T-helper 1 cell treated with Interleukin-12 subunit alpha and Interleukin-12 subunit beta and Interleukin-4 antibody, amounts not matched to agents 30 ng/mL and 1 ng/mL, for 36 hours (primary cell): ENCODE data around the gene CEACAM6. TPM values are rescaled to one million over a fixed set of nuclear protein-coding genes. Genes with fewer than 3 reads are reported as not detected.
"Not testable (repeated sequence)": the region's sequence is repeated elsewhere in the genome, so short reads cannot be mapped to it uniquely, and the experiment has no call there.

ENCODE experiments used
- intact Hi-C: fragments of 100-400 bp; cut with micrococcal nuclease; formaldehyde crosslinking; loops from one replicate; pipeline ENCODE4 v1.15.1; 2024
- total RNA-seq: library from RNA; stranded (reverse); gene quantifications from 2 replicates; pipeline ENCODE4 v1.2.3, GENCODE V29; 2022

CEACAM6 gene
- total RNA-seq, 1 donor from 2014 or later, result not detected

- intact Hi-C loops, result loop anchor here (1.0 to 5.0 kb wide), 2 partner anchors 40 to 104 kb away; no protein-coding TSS in a partner anchor
Observed at GRCh38 chr19:41746593-41747227, 8.6 kb upstream of the CEACAM6 start.

GRCh38 chr19:41748012-41748411 is 7.3 kb upstream of the CEACAM6 start:
- intact Hi-C loops, result loop anchor here (5.0 kb wide), 1 partner anchor 106 kb away; no protein-coding TSS in a partner anchor

- intact Hi-C loops, result not testable (repeated sequence)
Observed at GRCh38 chr19:41750248-41751134, 4.8 kb upstream of the CEACAM6 start.

- intact Hi-C loops, result loop anchor here (1.0 kb wide), 2 partner anchors 32 to 68 kb away; no protein-coding TSS in a partner anchor
Observed at GRCh38 chr19:41753159-41753558, 2.2 kb upstream of the CEACAM6 start.

- intact Hi-C loops, result loop anchor here (1.0 kb wide), 2 partner anchors 31 to 67 kb away; no protein-coding TSS in a partner anchor
Observed at GRCh38 chr19:41753936-41754529, 1.3 kb upstream of the CEACAM6 start.

GRCh38 chr19:41758846-41759245 is 3.5 kb downstream of the CEACAM6 start:
- intact Hi-C loops, result no loop called here

- intact Hi-C loops, result no loop called here
Observed at GRCh38 chr19:41767115-41767514, 11.8 kb downstream of the CEACAM6 start.

GRCh38 chr19:41768105-41768504 is 12.8 kb downstream of the CEACAM6 start:
- intact Hi-C loops, result not testable (repeated sequence)

- intact Hi-C loops, result no loop called here
Observed at GRCh38 chr19:41769608-41770007, 14.3 kb downstream of the CEACAM6 start.

- intact Hi-C loops, result no loop called here
Observed at GRCh38 chr19:41771410-41771809, 16.1 kb downstream of the CEACAM6 start.

GRCh38 chr19:41774515-41774980 is 19.2 kb downstream of the CEACAM6 start:
- intact Hi-C loops, result loop anchor here (1.0 kb wide), 1 partner anchor 11 kb away; no protein-coding TSS in a partner anchor

GRCh38 chr19:41776700-41777099 is 21.4 kb downstream of the CEACAM6 start:
- intact Hi-C loops, result no loop called here

- intact Hi-C loops, result no loop called here
Observed at GRCh38 chr19:41783612-41784011, 28.3 kb downstream of the CEACAM6 start.

- intact Hi-C loops, result no loop called here
Observed at GRCh38 chr19:41784312-41784711, 29.0 kb downstream of the CEACAM6 start.

GRCh38 chr19:41784743-41785142 is 29.4 kb downstream of the CEACAM6 start:
- intact Hi-C loops, result loop anchor here (1.0 to 5.0 kb wide), 5 partner anchors 10 to 142 kb away; no protein-coding TSS in a partner anchor

- intact Hi-C loops, result loop anchor here (1.0 to 5.0 kb wide), 5 partner anchors 10 to 143 kb away; no protein-coding TSS in a partner anchor
Observed at GRCh38 chr19:41785653-41786052, 30.3 kb downstream of the CEACAM6 start.

GRCh38 chr19:41787055-41787454 is 31.7 kb downstream of the CEACAM6 start:
- intact Hi-C loops, result loop anchor here (5.0 kb wide), 1 partner anchor 145 kb away; no protein-coding TSS in a partner anchor

- intact Hi-C loops, result loop anchor here (5.0 kb wide), 1 partner anchor 146 kb away; no protein-coding TSS in a partner anchor
Observed at GRCh38 chr19:41788518-41788917, 33.2 kb downstream of the CEACAM6 start.

GRCh38 chr19:41789053-41789452 is 33.7 kb downstream of the CEACAM6 start:
- intact Hi-C loops, result loop anchor here (5.0 kb wide), 1 partner anchor 147 kb away; no protein-coding TSS in a partner anchor

- intact Hi-C loops, result loop anchor here (1.0 to 5.0 kb wide), 2 partner anchors 29 to 165 kb away; partner anchors contain the start of gene RABAC1
Observed at GRCh38 chr19:41792513-41793413, 37.4 kb downstream of the CEACAM6 start.
